Astrocyte (in vitro differentiated cells and primary cell): ENCODE measurements around the gene GLRX5.

ENCODE experiments used
- EZH2 ChIP-seq: IDR thresholded peaks from 2 replicates; pipeline ENCODE4 v1.6.1; 2012; ENCODE audit warnings: mild to moderate bottlenecking, low read length, inconsistent platforms; ENCODE audit not compliant: insufficient read depth
- TF ChIP-seq, protein P1 (sequence below): IDR thresholded peaks from 2 replicates; pipeline ENCODE4 v1.5.1; 2011; ENCODE audit warnings: low read depth, mild to moderate bottlenecking, inconsistent platforms, low read length, moderate library complexity; ENCODE audit not compliant: insufficient read depth

DNA sequence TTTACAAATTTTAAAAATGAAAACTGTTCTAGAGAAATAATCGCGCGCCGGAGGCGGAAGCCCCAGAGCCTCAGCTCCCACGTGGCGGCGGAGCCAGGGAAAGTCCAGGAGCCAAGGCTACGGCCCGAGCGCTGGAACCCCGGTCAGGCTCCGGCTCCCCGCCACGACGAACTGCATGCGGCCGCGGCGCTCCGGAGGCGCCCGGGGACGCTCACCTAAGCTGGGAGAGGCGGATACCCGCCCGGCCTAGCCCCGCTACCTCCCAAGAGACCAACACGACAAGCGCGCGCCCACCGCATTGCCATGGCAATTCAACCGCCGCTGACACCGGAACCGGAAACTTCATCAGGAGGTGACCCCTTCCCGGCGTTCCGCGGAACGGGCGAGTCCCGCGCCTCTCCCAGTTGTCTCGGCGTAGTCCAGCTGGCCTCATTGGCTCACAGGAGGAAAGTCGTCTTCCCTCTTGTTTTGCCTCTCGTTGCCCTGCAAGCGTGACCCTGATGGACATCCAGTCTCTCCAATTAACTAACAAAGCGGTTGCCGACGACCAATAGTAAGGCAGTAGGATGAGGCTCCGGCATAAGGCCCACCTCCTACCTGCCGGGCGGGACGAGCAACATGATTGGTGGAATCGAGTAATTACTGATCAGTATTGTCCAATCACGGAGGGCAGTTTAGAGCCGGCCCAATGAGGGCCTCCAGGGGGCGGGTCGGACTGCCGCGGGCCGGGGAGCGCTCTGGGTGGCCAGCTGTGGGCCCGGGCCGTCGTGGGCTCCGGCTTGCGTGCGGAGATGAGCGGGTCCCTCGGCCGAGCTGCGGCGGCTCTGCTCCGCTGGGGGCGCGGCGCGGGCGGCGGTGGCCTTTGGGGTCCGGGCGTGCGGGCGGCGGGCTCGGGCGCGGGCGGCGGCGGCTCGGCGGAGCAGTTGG lies at the start of gene GLRX5:
- TF ChIP-seq, protein P1, sequence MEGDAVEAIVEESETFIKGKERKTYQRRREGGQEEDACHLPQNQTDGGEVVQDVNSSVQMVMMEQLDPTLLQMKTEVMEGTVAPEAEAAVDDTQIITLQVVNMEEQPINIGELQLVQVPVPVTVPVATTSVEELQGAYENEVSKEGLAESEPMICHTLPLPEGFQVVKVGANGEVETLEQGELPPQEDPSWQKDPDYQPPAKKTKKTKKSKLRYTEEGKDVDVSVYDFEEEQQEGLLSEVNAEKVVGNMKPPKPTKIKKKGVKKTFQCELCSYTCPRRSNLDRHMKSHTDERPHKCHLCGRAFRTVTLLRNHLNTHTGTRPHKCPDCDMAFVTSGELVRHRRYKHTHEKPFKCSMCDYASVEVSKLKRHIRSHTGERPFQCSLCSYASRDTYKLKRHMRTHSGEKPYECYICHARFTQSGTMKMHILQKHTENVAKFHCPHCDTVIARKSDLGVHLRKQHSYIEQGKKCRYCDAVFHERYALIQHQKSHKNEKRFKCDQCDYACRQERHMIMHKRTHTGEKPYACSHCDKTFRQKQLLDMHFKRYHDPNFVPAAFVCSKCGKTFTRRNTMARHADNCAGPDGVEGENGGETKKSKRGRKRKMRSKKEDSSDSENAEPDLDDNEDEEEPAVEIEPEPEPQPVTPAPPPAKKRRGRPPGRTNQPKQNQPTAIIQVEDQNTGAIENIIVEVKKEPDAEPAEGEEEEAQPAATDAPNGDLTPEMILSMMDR, result no peak
- no peak for TF ChIP-seq EZH2
